Right atrium auricular region (tissue), 2 donors: Measurements from ENCODE around the gene CTDP1. TPM values are rescaled to one million over a fixed set of nuclear protein-coding genes. Genes with fewer than 3 reads are reported as not detected.

Experiments
- DNase-seq: peaks from one replicate; pipeline ENCODE4 v3.0.0-alpha.2; 2019; ENCODE audit warnings: low spot score
- H3K27ac ChIP-seq, 2 donors: fragments of 200-600 bp; sonication (generic); 1 replicate in 1 of 2; 2 replicates in 1 of 2; pipeline ENCODE4 v1.5.1; 2016 to 2019
- H3K27me3 ChIP-seq, 2 donors: fragments of 200-600 bp; sonication (generic); one replicate each; pipeline versions ENCODE4 v1.5.1 to v1.6.0; 2017 to 2019
- H3K36me3 ChIP-seq: fragments of 200-600 bp; sonication (generic); one replicate; pipeline ENCODE4 v1.5.1; 2016
- H3K4me1 ChIP-seq, 2 donors: fragments of 200-600 bp; sonication (generic); one replicate each; pipeline versions ENCODE4 v1.5.1 to v1.6.0; 2017 to 2019
- H3K4me3 ChIP-seq, 2 donors: fragments of 200-600 bp; sonication (generic); 1 replicate in 1 of 2; 2 replicates in 1 of 2; pipeline ENCODE4 v1.5.1; 2017 to 2019; ENCODE audit warnings: mild to moderate bottlenecking in 1 of 2, moderate library complexity in 1 of 2
- H3K9me3 ChIP-seq, 2 donors: fragments of 200-600 bp; sonication (generic); one replicate each; pipeline ENCODE4 v1.5.1; 2019
- CTCF ChIP-seq, 2 donors: fragments of 200-600 bp; sonication (generic); IDR thresholded peaks; one replicate each; pipeline ENCODE4 v1.5.1; 2019; ENCODE audit warnings: antibody characterized with exemption in 2 of 2
- total RNA-seq, 2 donors: library from RNA; depleted of rRNA; stranded (reverse); fragments of >200 nt; gene quantifications; one replicate each; pipeline ENCODE4 v1.1.0, GENCODE V29; 2016

The CTDP1 gene
- total RNA-seq, 2 donors from 2014 or later = 6.3 to 9.2 TPM

GRCh38 chr18:79754022-79754761 is 74.6 kb downstream of the CTDP1 start:
- Histone ChIP-seq H3K9me3 (peaks cover 2 to 13% of the 10 kb centered on the region in 2 donors), H3K36me3 (peaks cover 35% of the 10 kb centered on the region), H3K27ac (no peak overlapping the region), H3K4me1 (no peaks in the 10 kb centered on the region), H3K4me3 (no peak overlapping the region), H3K27me3 (no peaks in the 10 kb centered on the region)
- TF ChIP-seq CTCF (IDR thresholded peaks at IDR 0.05) = no peak
- DNase-seq = no peak

DNA sequence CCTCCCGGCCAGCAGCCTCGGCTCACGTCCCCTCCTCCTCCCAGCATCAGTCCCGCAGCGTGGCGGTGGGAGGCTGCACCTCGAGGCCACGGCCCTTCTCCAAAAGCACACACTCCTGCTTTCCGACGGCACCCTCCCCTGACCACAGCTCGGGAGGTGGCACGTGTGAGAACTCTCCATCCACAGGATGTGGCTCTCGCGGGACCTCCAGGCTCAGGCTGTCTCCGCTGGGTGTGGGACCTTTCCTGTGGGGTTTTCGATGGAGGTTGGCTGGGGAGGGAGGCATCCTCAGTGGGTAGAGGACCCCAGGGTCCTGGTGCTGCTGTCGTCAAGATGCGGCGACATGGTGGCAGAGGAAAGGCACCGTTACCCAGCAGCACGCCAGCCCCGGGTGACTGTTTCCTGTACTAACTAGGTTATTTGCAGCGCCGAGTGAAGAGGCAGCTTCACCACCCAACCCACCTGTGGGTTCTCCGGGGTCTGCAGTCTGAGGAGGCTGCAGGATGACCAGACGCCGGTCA is 75.3 kb downstream of the CTDP1 start:
- no peak for DNase-seq
- TF ChIP-seq CTCF (IDR thresholded peaks at IDR 0.05) = no peak

DNA sequence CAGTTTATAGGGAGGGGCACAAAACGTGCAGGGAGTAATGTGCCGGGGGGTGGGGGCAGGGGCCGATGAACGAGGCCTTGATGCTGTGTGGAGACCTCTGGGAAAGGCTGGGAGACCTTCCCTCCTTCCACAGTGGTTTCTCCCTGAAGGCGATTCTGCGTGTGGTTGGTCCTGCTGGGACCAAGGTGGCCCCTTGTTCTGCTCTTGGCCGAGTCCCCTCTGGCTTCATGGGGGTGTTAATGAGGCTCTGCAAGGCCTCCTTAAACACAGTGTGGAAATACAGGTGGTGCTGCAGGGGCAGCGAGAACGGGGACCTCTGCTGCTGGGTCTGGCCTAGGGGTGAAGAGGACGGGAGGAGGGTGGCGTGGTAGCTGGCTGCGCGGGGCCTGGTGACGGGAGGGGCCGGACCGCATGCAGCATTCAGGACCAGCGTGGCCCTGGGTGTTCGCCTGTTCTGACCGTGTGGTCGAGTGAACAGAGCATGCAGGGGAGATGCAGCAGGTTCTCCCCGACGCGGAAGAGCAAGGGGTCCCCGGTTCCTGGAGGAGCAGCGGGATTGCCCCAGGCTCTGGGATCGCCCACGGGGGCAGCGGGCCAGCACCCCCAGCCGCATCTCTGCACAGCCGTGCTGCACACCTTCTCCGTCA is 76.0 kb downstream of the CTDP1 start:
- H3K27ac ChIP-seq = no peak overlapping the region
- no peak for TF ChIP-seq CTCF (IDR thresholded peaks at IDR 0.05)
- no peak for DNase-seq
- H3K36me3 ChIP-seq = peaks cover 28% of the 10 kb centered on the region
- H3K4me1 ChIP-seq = no peaks in the 10 kb centered on the region
- H3K4me3 ChIP-seq = no peak overlapping the region
- peaks cover 2 to 28% of the 10 kb centered on the region in 2 donors for H3K9me3 ChIP-seq
- no peaks in the 10 kb centered on the region for H3K27me3 ChIP-seq

More for the DNA sequence above, 75.3 kb downstream of the CTDP1 start:
- no peaks in the 10 kb centered on the region for H3K4me1 ChIP-seq
- no peaks in the 10 kb centered on the region for H3K27me3 ChIP-seq
- H3K9me3 ChIP-seq = peaks cover 2 to 20% of the 10 kb centered on the region in 2 donors
- H3K27ac ChIP-seq = no peak overlapping the region
- H3K36me3 ChIP-seq = peaks cover 33% of the 10 kb centered on the region
- H3K4me3 ChIP-seq = no peak overlapping the region

DNA sequence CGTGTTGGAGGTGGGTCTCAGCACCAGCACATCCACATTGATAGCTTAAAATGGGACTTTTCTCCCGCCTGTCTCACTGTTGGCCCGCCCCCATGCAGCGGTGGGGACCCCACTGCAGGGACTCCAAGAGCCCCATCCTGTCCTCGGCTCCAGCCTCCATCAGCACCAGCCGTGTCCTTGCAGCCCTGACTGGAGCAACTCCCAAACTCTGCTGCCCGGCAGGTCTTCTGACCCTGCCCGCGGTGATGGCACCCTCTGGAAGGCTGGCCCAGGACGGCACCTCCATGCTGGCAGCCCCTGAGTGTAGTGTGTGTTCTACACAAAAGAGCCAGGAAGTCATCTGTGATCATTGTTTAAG is 76.5 kb downstream of the CTDP1 start:
- H3K27ac ChIP-seq = no peak overlapping the region

GRCh38 chr18:79756826-79757225 is 77.2 kb downstream of the CTDP1 start:
- no peak for TF ChIP-seq CTCF (IDR thresholded peaks at IDR 0.05)
- H3K4me3 ChIP-seq = no peak overlapping the region
- H3K27ac ChIP-seq = no peak overlapping the region
- peaks cover 2 to 36% of the 10 kb centered on the region in 2 donors for H3K9me3 ChIP-seq
- DNase-seq = no peak
- H3K36me3 ChIP-seq = peaks cover 28% of the 10 kb centered on the region
- no peaks in the 10 kb centered on the region for H3K27me3 ChIP-seq
- H3K4me1 ChIP-seq = no peaks in the 10 kb centered on the region

More for the DNA sequence above, 76.5 kb downstream of the CTDP1 start:
- no peak for TF ChIP-seq CTCF (IDR thresholded peaks at IDR 0.05)
- DNase-seq = no peak
- Histone ChIP-seq H3K4me3 (no peak overlapping the region), H3K9me3 (peaks cover 2 to 33% of the 10 kb centered on the region in 2 donors), H3K4me1 (no peaks in the 10 kb centered on the region), H3K36me3 (peaks cover 28% of the 10 kb centered on the region), H3K27me3 (no peaks in the 10 kb centered on the region)
